GM12878 (cell line): ENCODE measurements around the gene DNAH2. TPM values are rescaled to one million over a fixed set of nuclear protein-coding genes. Genes with fewer than 3 reads are reported as not detected.

Experiments
- ATAC-seq: fragments of 200-7000 bp; cut with Tn5 transposase; 3 replicates; pipeline ENCODE4 v1.9.1; 2020; ENCODE audit warnings: mild to moderate bottlenecking, moderate library complexity
- BruUV-seq: library from RNA; stranded (reverse); fragments of 400-500 nt; replicated peaks from 2 replicates; lab custom pipeline; 2021; lab: Mats Ljungman, UMichigan
- CTCF ChIA-PET: fragments of 300-600 bp; sonication (Branson Sonifier 250); formaldehyde crosslinking; extraction: SDS; loops from one replicate; lab custom pipeline; 2021; ENCODE audit warnings: inconsistent platforms; lab: Yijun Ruan, JAX
- POLR2A ChIA-PET: fragments of 350-600 bp; formaldehyde crosslinking; extraction: SDS; loops from one replicate; lab custom pipeline; 2021; ENCODE audit warnings: inconsistent platforms; lab: Charles Lee
- RAD21 ChIA-PET: fragments of 300-600 bp; sonication (Branson Sonifier 250); formaldehyde crosslinking; loops from one replicate; lab custom pipeline; 2023; ENCODE audit warnings: antibody characterized with exemption; ENCODE audit not compliant: unreplicated experiment; lab: Charles Lee
- SMC1A ChIA-PET: fragments of 300-600 bp; sonication (Branson Sonifier 250); formaldehyde crosslinking; loops from one replicate; lab custom pipeline; 2023; ENCODE audit not compliant: unreplicated experiment, uncharacterized antibody; lab: Charles Lee
- DNase-seq: peaks from one replicate; pipeline ENCODE4 v3.0.0-alpha.2; 2011; ENCODE audit warnings: low read depth, low spot score
- FAIRE-seq: peaks from 3 replicates; lab custom pipeline; 2011; peaks lifted over from hg19 to GRCh38; lab: Jason Lieb, UNC
- H2AFZ ChIP-seq: 2 replicates; pipeline ENCODE4 v1.6.0; 2011; ENCODE audit warnings: low read depth, low read length, control low read depth; ENCODE audit not compliant: control insufficient read depth
- H3K27ac ChIP-seq: 2 replicates; pipeline ENCODE4 v1.5.1; 2011; ENCODE audit warnings: control low read depth; ENCODE audit not compliant: control insufficient read depth, insufficient read depth
- H3K27me3 ChIP-seq, 2 experiments: replicated peaks in 1 of 2; 2 replicates each; pipeline versions ENCODE4 v1.6.0 to v1.6.1; 2011; ENCODE audit warnings: low read length in 1 of 2; ENCODE audit not compliant: control insufficient read depth in 2 of 2, insufficient read depth in 2 of 2
- H3K36me3 ChIP-seq, 2 experiments: 2 replicates each; pipeline ENCODE4 v1.5.1; 2011; ENCODE audit warnings: low read length in 1 of 2; ENCODE audit not compliant: control insufficient read depth in 2 of 2, insufficient read depth in 2 of 2
- H3K4me1 ChIP-seq: 2 replicates; pipeline ENCODE4 v1.6.1; 2011; ENCODE audit warnings: mild to moderate bottlenecking, low read length, moderate library complexity, mixed read lengths; ENCODE audit not compliant: control insufficient read depth, insufficient read depth
- H3K4me2 ChIP-seq: 2 replicates; pipeline ENCODE4 v1.6.0; 2011; ENCODE audit warnings: control low read depth; ENCODE audit not compliant: control insufficient read depth, insufficient read depth
- H3K4me3 ChIP-seq: fragments of 200-600 bp; sonication (generic); 2 replicates; pipeline ENCODE4 v1.5.1; 2016
- H3K79me2 ChIP-seq: 2 replicates; pipeline ENCODE4 v1.6.0; 2011; ENCODE audit warnings: low read length; ENCODE audit not compliant: control insufficient read depth, insufficient read depth
- H3K9ac ChIP-seq: 2 replicates; pipeline ENCODE4 v1.8.0; 2011; ENCODE audit warnings: low read length, control low read depth, mixed read lengths; ENCODE audit not compliant: control insufficient read depth, insufficient read depth
- H3K9me3 ChIP-seq: replicated peaks from 3 replicates; pipeline ENCODE4 v1.5.1; 2011; ENCODE audit warnings: mild to moderate bottlenecking, low read length; ENCODE audit not compliant: control insufficient read depth, insufficient read depth
- H4K20me1 ChIP-seq: 2 replicates; pipeline ENCODE4 v1.6.0; 2011; ENCODE audit not compliant: control insufficient read depth, insufficient read depth
- CHD1 ChIP-seq: IDR thresholded peaks from 2 replicates; pipeline ENCODE4 v1.6.1; 2012; ENCODE audit warnings: low read depth, low read length, improper control_type of control experiment
- IRF5 ChIP-seq: fragments of 450-650 bp; IDR thresholded peaks from 2 replicates; pipeline ENCODE4 v1.6.1; 2017; ENCODE audit warnings: borderline replicate concordance
- MTA3 ChIP-seq: IDR thresholded peaks from 2 replicates; pipeline ENCODE4 v1.6.1; 2012; ENCODE audit warnings: low read length, inconsistent platforms, borderline replicate concordance
- NKRF ChIP-seq: fragments of 450-650 bp; conservative IDR thresholded peaks from 2 replicates; pipeline ENCODE4 v1.6.1; 2017; ENCODE audit warnings: mild to moderate bottlenecking, moderate library complexity
- SUPT20H ChIP-seq: IDR thresholded peaks from 2 replicates; pipeline ENCODE4 v1.6.1; 2011; ENCODE audit warnings: low read depth, mild to moderate bottlenecking, low read length, moderate library complexity, borderline replicate concordance; ENCODE audit not compliant: control insufficient read depth
- ZBTB40 ChIP-seq: fragments of 450-650 bp; IDR thresholded peaks from 2 replicates; pipeline ENCODE4 v1.6.1; 2016; ENCODE audit warnings: mild to moderate bottlenecking, moderate library complexity, borderline replicate concordance
- WGBS: methylation state at CpG from one replicate; pipeline ENCODE4 v1.1.6; 2016; ENCODE audit warnings: low lambda C conversion rate; ENCODE audit not compliant: insufficient replicate concordance, insufficient coverage; ENCODE audit errors: missing lambda C conversion rate; 5-methylcytosine and 5-hydroxymethylcytosine counted together
- in situ Hi-C: fragments of 300-500 bp; cut with MboI; formaldehyde crosslinking; loops from 9 replicates; pipeline ENCODE4 v1.14.3; 2018; ENCODE audit warnings: mixed read lengths
- intact Hi-C: fragments of 100-400 bp; cut with micrococcal nuclease; formaldehyde crosslinking; loops from one replicate; pipeline ENCODE4 v1.14.2; 2022; ENCODE audit not compliant: unreplicated experiment
- polyA plus RNA-seq, 11 experiments: library from polyadenylated mRNA; depleted of rRNA in 4 of 11; unstranded in 6 of 11; stranded (reverse) in 5 of 11; fragments of >200 nt; fragmentation: Nextera tagmentation in 4 of 11; fragmentation: Illumina TruSeq in 1 of 11; extraction: Ambion mirVana in 4 of 11; extraction: Trizol in 1 of 11; gene quantifications; 1 replicate in 1 of 11; 2 replicates in 10 of 11; pipeline versions ENCODE4 v1.2.1 to v1.2.3, GENCODE V29; 2011 to 2016; ENCODE audit warnings: inconsistent platforms in 2 of 11, missing spikeins in 2 of 11, low read depth in 1 of 11
- total RNA-seq, 4 experiments: library from RNA; depleted of rRNA in 3 of 4; stranded (reverse); fragments of >200 nt in 3 of 4; fragmentation: Illumina TruSeq in 1 of 4; extraction: Trizol in 1 of 4; gene quantifications; 2 replicates each; pipeline versions ENCODE4 v1.2.1 to v1.2.3, GENCODE V29; 2013 to 2021

DNAH2 gene
- total and polyA plus RNA-seq, 10 of the 15 experiments (the other 5 are each of a cell fraction or from before 2014, with no cell fraction given), result not detected

- ChIA-PET POLR2A (no interaction called here), CTCF (interaction anchor here (1.4 kb wide), 1 partner anchor 60 kb away, joined by 3 read pairs; no protein-coding TSS in a partner anchor), SMC1A (interaction anchor here (1.1 kb wide), 1 partner anchor 253 kb away, joined by 3 read pairs; no protein-coding TSS in a partner anchor), RAD21 (no interaction called here)
- Histone ChIP-seq H3K79me2 (no peaks in the 10 kb centered on the region), H3K9me3 (no peaks in the 10 kb centered on the region), H3K4me3 (no peak overlapping the region), H2AFZ (no peak overlapping the region), H4K20me1 (no peaks in the 10 kb centered on the region), H3K9ac (no peak overlapping the region), H3K27me3 (no peaks in the 10 kb centered on the region), H3K36me3 (no peaks in the 10 kb centered on the region)
- WGBS, result 73% methylated on average over 13 of the region's 13 CpGs
- DNase-seq (no peak), ATAC-seq (no peak), FAIRE-seq (no peak)
- intact Hi-C loops (no loop called here), in situ Hi-C loops (no loop called here)
- no TSS peak for BruUV-seq
- TF ChIP-seq MTA3 (no peak), ZBTB40 (no peak), NKRF (no peak), SUPT20H (no peak), IRF5 (no peak), CHD1 (no peak)
- TF ChIP-seq, all 136 proteins: peak for 0
- H3K4me1 ChIP-seq, result no peaks in the 10 kb centered on the region
- no peak overlapping the region for H3K4me2 ChIP-seq
- no peak overlapping the region for H3K27ac ChIP-seq
These were observed 86.4 kb downstream of the DNAH2 start for GRCh38 chr17:7803981-7804380.
